ENCODE measurements around the gene E2F6. TPM values are rescaled to one million over a fixed set of nuclear protein-coding genes. Genes with fewer than 3 reads are reported as not detected.

E2F6 gene
- polyA plus RNA-seq, 1 experiment, result 17.9 TPM

DNA sequence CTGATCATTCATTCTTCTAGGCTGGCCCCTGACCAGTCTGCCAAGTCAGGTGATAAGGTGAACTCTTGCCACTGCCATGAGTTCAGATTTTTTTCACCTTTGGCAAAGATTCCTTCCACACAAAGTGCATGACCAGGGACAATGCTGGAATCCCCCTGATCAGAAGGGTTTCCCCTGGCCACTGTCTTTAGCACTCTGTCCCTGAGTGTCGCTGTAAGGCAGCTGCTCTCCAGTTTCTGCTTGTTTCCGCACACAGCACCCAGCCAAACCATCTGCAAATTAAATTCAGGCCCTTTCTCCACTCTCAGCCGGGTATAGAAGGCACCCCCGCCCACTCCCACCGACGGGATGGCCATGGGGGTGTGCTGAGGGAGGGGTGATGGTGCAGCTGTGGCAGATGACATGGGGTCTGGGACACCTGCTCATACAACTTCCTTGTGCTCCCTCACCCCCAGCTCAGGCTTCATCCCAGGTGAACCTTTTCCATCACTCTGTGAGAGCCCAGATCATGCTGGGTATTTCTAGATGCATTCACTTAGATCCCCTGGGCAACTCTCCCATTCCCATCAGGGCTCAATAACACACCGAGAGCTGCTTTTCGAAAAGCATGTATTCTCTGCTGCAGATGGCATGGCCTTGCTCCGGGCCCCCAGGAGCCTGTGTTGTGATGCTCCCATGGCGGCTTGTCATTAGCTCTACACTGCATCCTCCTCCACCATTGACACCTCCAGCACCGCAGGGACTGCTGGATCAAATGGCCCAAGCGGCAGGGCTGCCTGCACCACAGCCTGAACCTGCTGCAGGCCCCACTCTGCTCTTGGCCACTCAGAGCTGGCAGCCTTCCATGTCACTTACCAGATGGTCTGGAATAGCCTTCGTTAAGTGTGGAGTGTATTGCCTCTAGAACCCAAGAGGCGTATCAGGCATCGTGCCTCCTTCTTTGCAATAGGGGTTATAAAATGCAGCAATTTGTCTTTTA lies 69.2 kb downstream of the E2F6 start:
- POLR2A ChIA-PET, result interaction anchor here (0.6 to 0.9 kb wide), 2 partner anchors 21 to 30 kb away, joined by 3 to 5 read pairs; no protein-coding TSS in a partner anchor

DNA sequence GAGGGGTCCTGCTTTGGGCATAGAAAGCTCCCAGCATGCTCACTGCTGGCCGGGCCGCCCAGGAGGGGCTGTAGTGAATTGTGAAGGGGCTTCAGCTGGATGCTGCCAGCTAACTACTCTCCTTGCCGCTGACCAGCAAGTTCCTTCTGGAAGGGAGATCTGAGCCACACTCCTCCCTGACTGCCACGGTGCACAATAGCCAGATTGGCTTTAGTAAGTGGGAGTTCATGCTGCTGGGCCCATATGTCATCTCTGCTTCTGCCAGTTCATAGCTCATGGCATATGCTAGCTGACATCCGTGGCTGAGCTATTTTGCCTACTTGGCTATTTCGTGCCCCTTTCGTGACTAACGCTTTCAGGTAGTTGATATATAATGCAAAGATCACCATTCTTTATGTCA lies 69.9 kb downstream of the E2F6 start:
- DNase-seq (ENCODE audit: low read depth, low spot score), result no peak
- Histone ChIP-seq H3K4me3 (ENCODE audit: low read depth, low read length) (no peak overlapping the region), H3K27me3 (ENCODE audit: control insufficient read depth, insufficient read depth, low read length) (no peaks in the 10 kb centered on the region), H3K27ac (ENCODE audit: low read depth, low read length) (no peak overlapping the region), H3K9me3 (ENCODE audit: control insufficient read depth, insufficient read depth, low read length) (no peaks in the 10 kb centered on the region)
- CTCF ChIA-PET, result interaction anchor here (0.6 kb wide), 1 partner anchor 17 kb away, joined by 3 read pairs; no protein-coding TSS in a partner anchor
- TF ChIP-seq, protein P1, sequence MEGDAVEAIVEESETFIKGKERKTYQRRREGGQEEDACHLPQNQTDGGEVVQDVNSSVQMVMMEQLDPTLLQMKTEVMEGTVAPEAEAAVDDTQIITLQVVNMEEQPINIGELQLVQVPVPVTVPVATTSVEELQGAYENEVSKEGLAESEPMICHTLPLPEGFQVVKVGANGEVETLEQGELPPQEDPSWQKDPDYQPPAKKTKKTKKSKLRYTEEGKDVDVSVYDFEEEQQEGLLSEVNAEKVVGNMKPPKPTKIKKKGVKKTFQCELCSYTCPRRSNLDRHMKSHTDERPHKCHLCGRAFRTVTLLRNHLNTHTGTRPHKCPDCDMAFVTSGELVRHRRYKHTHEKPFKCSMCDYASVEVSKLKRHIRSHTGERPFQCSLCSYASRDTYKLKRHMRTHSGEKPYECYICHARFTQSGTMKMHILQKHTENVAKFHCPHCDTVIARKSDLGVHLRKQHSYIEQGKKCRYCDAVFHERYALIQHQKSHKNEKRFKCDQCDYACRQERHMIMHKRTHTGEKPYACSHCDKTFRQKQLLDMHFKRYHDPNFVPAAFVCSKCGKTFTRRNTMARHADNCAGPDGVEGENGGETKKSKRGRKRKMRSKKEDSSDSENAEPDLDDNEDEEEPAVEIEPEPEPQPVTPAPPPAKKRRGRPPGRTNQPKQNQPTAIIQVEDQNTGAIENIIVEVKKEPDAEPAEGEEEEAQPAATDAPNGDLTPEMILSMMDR (IDR thresholded peaks at IDR 0.05; ENCODE audit: low read depth, low read length), result no peak
- POLR2A ChIA-PET, result interaction anchor here (0.6 to 0.9 kb wide), 2 partner anchors 22 to 29 kb away, joined by 3 to 5 read pairs; no protein-coding TSS in a partner anchor

More for the DNA sequence above, 69.2 kb downstream of the E2F6 start:
- CTCF ChIA-PET, result interaction anchor here (0.6 to 1.8 kb wide), 2 partner anchors 15 to 16 kb away, joined by 3 to 6 read pairs; no protein-coding TSS in a partner anchor
- H3K27me3 ChIP-seq (ENCODE audit: control insufficient read depth, insufficient read depth, low read length), result no peaks in the 10 kb centered on the region
- TF ChIP-seq, protein P1 (IDR thresholded peaks at IDR 0.05; ENCODE audit: low read depth, low read length), result no peak
- H3K4me3 ChIP-seq (ENCODE audit: low read depth, low read length), result no peak overlapping the region
- DNase-seq (ENCODE audit: low read depth, low spot score), result no peak
- H3K27ac ChIP-seq (ENCODE audit: low read depth, low read length), result no peak overlapping the region
- no peaks in the 10 kb centered on the region for H3K9me3 ChIP-seq (ENCODE audit: control insufficient read depth, insufficient read depth, low read length)

DNA sequence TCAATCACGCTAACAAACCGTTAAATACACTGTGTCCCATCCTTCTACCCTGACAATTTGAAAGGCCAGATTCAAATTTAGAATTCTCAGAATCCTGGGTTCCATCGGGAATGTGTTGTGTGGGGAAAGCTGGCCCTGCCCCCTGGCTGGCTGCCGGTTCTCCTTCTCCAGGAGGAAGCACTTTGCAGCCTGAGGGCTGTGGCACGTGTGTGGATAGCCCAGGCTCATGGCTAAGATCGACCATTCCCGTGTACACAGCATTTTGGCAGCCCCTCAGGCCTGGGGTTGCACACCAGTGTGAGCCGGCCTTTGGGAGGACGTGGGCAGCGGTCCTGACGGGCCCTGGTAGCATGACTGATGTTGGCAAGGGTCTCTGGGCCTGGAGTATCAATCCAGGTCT lies 70.6 kb downstream of the E2F6 start:
- POLR2A ChIA-PET, result no interaction called here
- TF ChIP-seq, protein P1 (IDR thresholded peaks at IDR 0.05; ENCODE audit: low read depth, low read length), result no peak
- no peak for DNase-seq (ENCODE audit: low read depth, low spot score)
- CTCF ChIA-PET, result no interaction called here
- H3K9me3 ChIP-seq (ENCODE audit: control insufficient read depth, insufficient read depth, low read length), result no peaks in the 10 kb centered on the region
- H3K4me3 ChIP-seq (ENCODE audit: low read depth, low read length), result no peak overlapping the region
- no peak overlapping the region for H3K27ac ChIP-seq (ENCODE audit: low read depth, low read length)
- H3K27me3 ChIP-seq (ENCODE audit: control insufficient read depth, insufficient read depth, low read length), result no peaks in the 10 kb centered on the region

Other genes starting within 250 kb of the E2F6 start
- gene ROCK2, start 121.5 kb downstream of the E2F6 start, polyA plus RNA-seq (2011; rRNA removed), result 21.9 and 28.2 TPM in 2 replicates
- 0.12 and 0.17 TPM in 2 replicates for gene GREB1, start 67.9 kb upstream of the E2F6 start, polyA plus RNA-seq (2011; rRNA removed)
- gene NTSR2, start 204.0 kb upstream of the E2F6 start, polyA plus RNA-seq (2011; rRNA removed), result not detected in 2 replicates

All from AG04450 (cell line).